Nephron (organoid): Measurements from ENCODE around the gene PTDSS2.
A peak's percentile ranks its signal among the peaks of the same experiment; 100 is the strongest.

Experiments
- H3K27ac Mint-ChIP-seq, 3 experiments: 2 replicates each; pipeline ENCODE4 v1.8.0; 2020; ENCODE audit warnings: mixed read lengths in 3 of 3, mild to moderate bottlenecking in 2 of 3, moderate library complexity in 1 of 3
- H3K27me3 Mint-ChIP-seq: 2 replicates; pipeline ENCODE4 v1.8.0; 2021; ENCODE audit warnings: low read depth, mild to moderate bottlenecking, moderate library complexity, mixed read lengths
- H3K36me3 Mint-ChIP-seq: 2 replicates; pipeline ENCODE4 v1.8.0; 2020; ENCODE audit warnings: low read depth, mixed read lengths
- H3K4me1 Mint-ChIP-seq: 2 replicates; pipeline ENCODE4 v1.8.0; 2020; ENCODE audit warnings: mixed read lengths
- H3K4me3 Mint-ChIP-seq, 3 experiments: 2 replicates each; pipeline ENCODE4 v1.8.0; 2020; ENCODE audit warnings: mild to moderate bottlenecking in 3 of 3, mixed read lengths in 3 of 3, moderate library complexity in 2 of 3
- H3K9me3 Mint-ChIP-seq: 2 replicates; pipeline ENCODE4 v1.8.0; 2020; ENCODE audit warnings: mixed read lengths
- CTCF ChIP-seq, 3 experiments: fragments of 200-600 bp; sonication (generic); IDR thresholded peaks; one replicate each; pipeline ENCODE4 v1.5.0; 2021; ENCODE audit warnings: antibody characterized with exemption in 3 of 3; ENCODE audit not compliant: unreplicated experiment in 3 of 3

The PTDSS2 gene

GRCh38 chr11:531919-532526 lies 81.9 kb downstream of the PTDSS2 start:
- no peaks in the 10 kb centered on the region for H3K9me3 Mint-ChIP-seq
- peaks cover 4% of the 10 kb centered on the region for H3K4me1 Mint-ChIP-seq
- H3K27ac Mint-ChIP-seq, result no peak overlapping the region
- H3K36me3 Mint-ChIP-seq, result no peaks in the 10 kb centered on the region
- H3K27me3 Mint-ChIP-seq, result peaks cover 5% of the 10 kb centered on the region
- TF ChIP-seq CTCF (IDR thresholded peaks at IDR 0.05; ENCODE audit: unreplicated experiment in 3 of 3), result no peak
- peak overlapping the region; percentile 48 to 74 (median 64) for H3K4me3 Mint-ChIP-seq

GRCh38 chr11:532527-532985 lies 82.5 kb downstream of the PTDSS2 start:
- peaks cover 4% of the 10 kb centered on the region for H3K4me1 Mint-ChIP-seq
- H3K36me3 Mint-ChIP-seq, result no peaks in the 10 kb centered on the region
- peaks cover 5% of the 10 kb centered on the region for H3K27me3 Mint-ChIP-seq
- no peak overlapping the region for H3K27ac Mint-ChIP-seq
- H3K9me3 Mint-ChIP-seq, result no peaks in the 10 kb centered on the region
- H3K4me3 Mint-ChIP-seq, result peak overlapping the region in 1 of 3 experiments; percentile 74
- TF ChIP-seq CTCF (IDR thresholded peaks at IDR 0.05; ENCODE audit: unreplicated experiment in 3 of 3), result no peak

GRCh38 chr11:532986-533585 lies 83.0 kb downstream of the PTDSS2 start:
- no peaks in the 10 kb centered on the region for H3K36me3 Mint-ChIP-seq
- peaks cover 4% of the 10 kb centered on the region for H3K4me1 Mint-ChIP-seq
- no peaks in the 10 kb centered on the region for H3K9me3 Mint-ChIP-seq
- no peak overlapping the region for H3K27ac Mint-ChIP-seq
- H3K4me3 Mint-ChIP-seq, result peak overlapping the region in 2 of 3 experiments; percentile 47 to 61
- TF ChIP-seq CTCF (IDR thresholded peaks at IDR 0.05; ENCODE audit: unreplicated experiment in 3 of 3), result no peak
- peaks cover 9% of the 10 kb centered on the region for H3K27me3 Mint-ChIP-seq

- Mint-ChIP-seq H3K27ac (no peak overlapping the region), H3K4me1 (peaks cover 4% of the 10 kb centered on the region), H3K27me3 (peaks cover 16% of the 10 kb centered on the region), H3K9me3 (no peaks in the 10 kb centered on the region), H3K4me3 (peak overlapping the region; percentile 47 to 74 (median 71)), H3K36me3 (no peaks in the 10 kb centered on the region)
- no peak for TF ChIP-seq CTCF (IDR thresholded peaks at IDR 0.05; ENCODE audit: unreplicated experiment in 3 of 3)
Measured at GRCh38 chr11:533586-534395, 83.7 kb downstream of the PTDSS2 start.

- Mint-ChIP-seq H3K36me3 (no peaks in the 10 kb centered on the region), H3K9me3 (no peaks in the 10 kb centered on the region), H3K4me1 (peaks cover 4% of the 10 kb centered on the region), H3K4me3 (peak overlapping the region; percentile 74 to 79 (median 75)), H3K27me3 (peaks cover 21% of the 10 kb centered on the region), H3K27ac (no peak overlapping the region)
- no peak for TF ChIP-seq CTCF (IDR thresholded peaks at IDR 0.05; ENCODE audit: unreplicated experiment in 3 of 3)
Measured at GRCh38 chr11:534396-535209, 84.5 kb downstream of the PTDSS2 start.
